H1 (cell line): ENCODE measurements around the gene POU2F1. TPM values are rescaled to one million over a fixed set of nuclear protein-coding genes. Genes with fewer than 3 reads are reported as not detected.

ENCODE experiments used
- HDAC2 ChIP-seq, 2 experiments: fragments of 300-600 bp in 1 of 2; sonication (generic) in 1 of 2; IDR thresholded peaks; 2 replicates each; pipeline ENCODE4 v1.6.1; 2011 to 2012; ENCODE audit warnings: low read depth in 2 of 2, low read length in 2 of 2, mild to moderate bottlenecking in 2 of 2, moderate library complexity in 2 of 2, borderline replicate concordance in 1 of 2, inconsistent platforms in 1 of 2
- RFX5 ChIP-seq: IDR thresholded peaks from 2 replicates; pipeline ENCODE4 v1.6.1; 2011; ENCODE audit warnings: low read depth, low read length, improper control_type of control experiment, borderline replicate concordance
- SP4 ChIP-seq: IDR thresholded peaks from 2 replicates; pipeline ENCODE4 v1.6.1; 2012; ENCODE audit warnings: low read length, inconsistent platforms
- TEAD4 ChIP-seq: IDR thresholded peaks from 2 replicates; pipeline ENCODE4 v1.6.1; 2012; ENCODE audit warnings: low read depth, low read length, inconsistent platforms, mixed read lengths
- polyA plus RNA-seq, 7 experiments: library from polyadenylated mRNA; depleted of rRNA in 3 of 7; stranded (reverse) in 5 of 7; unstranded in 2 of 7; fragments of >200 nt in 5 of 7; fragments of 200-250 nt in 2 of 7; gene quantifications; 1 replicate in 5 of 7; 2 replicates in 1 of 7; 4 replicates in 1 of 7; pipeline versions ENCODE4 v1.2.1 to v1.2.3, GENCODE V29; 2011 to 2013; ENCODE audit warnings: missing spikeins in 2 of 7, mixed read lengths in 2 of 7
- total RNA-seq: library from RNA; stranded (reverse); fragmentation: NEBNext Ultra II Directional; extraction: Animal tissue kit (Norgen Biotek cat#: 25700); gene quantifications from 2 replicates; pipeline ENCODE4 v1.2.1, GENCODE V29; 2021

Gene POU2F1
- total and polyA plus RNA-seq, 2 of the 8 experiments (the other 6 are each of a cell fraction or from before 2014, with no cell fraction given), result 37.0 to 57.2 TPM

GRCh38 chr1:167233373-167233772 is 12.7 kb downstream of the POU2F1 start (continued):
- TF ChIP-seq HDAC2 (IDR thresholded peaks at IDR 0.05; ENCODE audit: borderline replicate concordance in 1 of 2, low read depth in 2 of 2, low read length in 2 of 2), result no peak
- no peak for TF ChIP-seq SP4
- no peak for TF ChIP-seq TEAD4
- TF ChIP-seq RFX5, result no peak
